CD4-positive, CD25-positive, alpha-beta regulatory T cell (primary cell): ENCODE measurements around the gene FOXF2. TPM values are rescaled to one million over a fixed set of nuclear protein-coding genes. Genes with fewer than 3 reads are reported as not detected.

Experiments
- ATAC-seq, 2 donors: fragments of 150-1000 bp; cut with Tn5 transposase; one replicate each; pipeline ENCODE4 v1.10.0; 2021; ENCODE audit warnings: low read depth in 2 of 2, moderate number of reproducible peaks in 2 of 2, moderate library complexity in 1 of 2
- DNase-seq, 3 donors: peaks; one replicate each; pipeline versions ENCODE4 v3.0.0 to v3.0.0-alpha.2; 2012 to 2022; ENCODE audit warnings: mixed read lengths in 1 of 3
- H3K27ac ChIP-seq: one replicate; pipeline ENCODE4 v1.7.0; 2013; ENCODE audit warnings: mild to moderate bottlenecking, low read length; ENCODE audit not compliant: insufficient read depth, poor library complexity, severe bottlenecking
- H3K27me3 ChIP-seq: one replicate; pipeline ENCODE4 v1.7.0; 2013; ENCODE audit warnings: low read length; ENCODE audit not compliant: control insufficient read depth, insufficient read depth
- H3K36me3 ChIP-seq: one replicate; pipeline ENCODE4 v1.7.0; 2013; ENCODE audit warnings: mild to moderate bottlenecking, low read length, moderate library complexity; ENCODE audit not compliant: control insufficient read depth, insufficient read depth
- H3K4me1 ChIP-seq: 2 replicates; pipeline ENCODE4 v1.7.0; 2013; ENCODE audit warnings: mild to moderate bottlenecking, low read length; ENCODE audit not compliant: insufficient read depth, control insufficient read depth, poor library complexity, severe bottlenecking
- H3K4me3 ChIP-seq: one replicate; pipeline ENCODE4 v1.7.0; 2013; ENCODE audit warnings: low read depth, mild to moderate bottlenecking, low read length, moderate library complexity
- H3K9me3 ChIP-seq, 2 experiments: 1 replicate in 1 of 2; 2 replicates in 1 of 2; pipeline ENCODE4 v1.7.0; 2013; ENCODE audit warnings: low read length in 2 of 2, mild to moderate bottlenecking in 1 of 2, moderate library complexity in 1 of 2; ENCODE audit not compliant: control insufficient read depth in 2 of 2
- H3K27ac Mint-ChIP-seq, 3 donors: one replicate each; pipeline ENCODE4 v1.8.0; 2020 to 2022; ENCODE audit warnings: mild to moderate bottlenecking in 3 of 3, mixed read lengths in 3 of 3, moderate library complexity in 2 of 3
- H3K27me3 Mint-ChIP-seq: one replicate; pipeline ENCODE4 v1.8.0; 2022; ENCODE audit warnings: mild to moderate bottlenecking, mixed read lengths
- H3K36me3 Mint-ChIP-seq: one replicate; pipeline ENCODE4 v1.8.0; 2020; ENCODE audit warnings: mixed read lengths
- H3K4me1 Mint-ChIP-seq, 4 donors: one replicate each; pipeline ENCODE4 v1.8.0; 2020 to 2022; ENCODE audit warnings: mixed read lengths in 4 of 4, mild to moderate bottlenecking in 1 of 4
- H3K4me3 Mint-ChIP-seq, 4 donors: one replicate each; pipeline ENCODE4 v1.8.0; 2020 to 2022; ENCODE audit warnings: mild to moderate bottlenecking in 4 of 4, mixed read lengths in 4 of 4, moderate library complexity in 3 of 4
- H3K9me3 Mint-ChIP-seq, 7 donors: one replicate each; pipeline ENCODE4 v1.8.0; 2020 to 2022; ENCODE audit warnings: mixed read lengths in 7 of 7, mild to moderate bottlenecking in 3 of 7, moderate library complexity in 2 of 7
- polyA plus RNA-seq, 4 donors: library from polyadenylated mRNA; unstranded; fragments of 300-500 nt; fragmentation: Illumina TruSeq; gene quantifications; one replicate each; pipeline ENCODE4 v1.2.3, GENCODE V29; 2021
- total RNA-seq: library from RNA; stranded (reverse); gene quantifications from one replicate; pipeline ENCODE4 v1.2.3, GENCODE V29; 2022

Gene FOXF2
- total and polyA plus RNA-seq, 5 donors from 2014 or later, result not detected

DNA sequence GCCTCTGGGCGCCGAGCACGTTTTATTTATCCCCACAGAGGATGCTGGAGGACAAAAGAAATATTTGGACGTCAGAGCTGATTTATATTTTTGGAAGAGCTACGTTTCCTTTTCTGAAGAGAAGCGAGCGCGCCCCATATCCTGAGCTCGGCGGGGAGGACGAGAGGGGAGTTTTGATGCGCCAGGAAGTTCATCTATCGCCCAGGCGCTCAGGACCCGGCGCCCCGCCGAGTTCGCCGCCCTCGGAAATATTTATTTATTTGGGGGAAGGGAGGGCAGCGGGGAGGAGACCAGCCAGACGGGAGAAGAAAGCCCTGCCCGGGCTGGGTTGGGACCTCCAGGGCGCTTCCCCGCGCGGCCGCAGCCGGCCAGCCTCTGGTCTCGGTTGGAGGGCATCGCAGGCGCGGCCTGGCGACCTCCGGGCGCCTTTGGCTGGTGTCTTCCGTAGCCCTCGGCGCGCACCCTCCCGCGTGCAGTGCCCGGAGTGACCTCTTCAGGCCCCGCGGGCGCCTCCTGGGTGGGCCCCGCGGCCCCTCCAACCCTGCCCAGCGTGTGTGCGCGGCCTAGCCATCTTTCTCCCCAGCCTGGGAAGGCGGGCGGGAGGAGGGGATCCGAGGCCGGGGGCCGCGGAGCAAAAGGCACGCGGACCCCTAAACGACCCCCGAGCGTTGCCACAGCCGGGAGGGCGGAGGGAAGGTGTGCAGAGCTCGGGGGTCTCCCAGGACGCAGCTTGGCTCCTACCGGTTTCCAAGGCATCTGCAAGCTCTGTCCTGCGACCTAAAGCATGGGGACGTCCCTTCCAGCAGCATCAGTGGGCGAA is 5.4 kb upstream of the FOXF2 start:
- no peaks in the 10 kb centered on the region for H3K36me3 Mint-ChIP-seq
- H3K4me3 ChIP-seq, result no peak overlapping the region
- H3K9me3 Mint-ChIP-seq, result peaks cover 0 to 5% (median 0%) of the 10 kb centered on the region in 7 donors
- no peak overlapping the region for H3K27ac ChIP-seq
- peaks cover 41% of the 10 kb centered on the region for H3K27me3 ChIP-seq
- H3K27ac Mint-ChIP-seq, result no peak overlapping the region
- DNase-seq (no peak), ATAC-seq (no peak)
- H3K4me3 Mint-ChIP-seq, result no peak overlapping the region
- H3K36me3 ChIP-seq, result no peaks in the 10 kb centered on the region
- no peaks in the 10 kb centered on the region for H3K9me3 ChIP-seq
- peaks cover 79% of the 10 kb centered on the region for H3K27me3 Mint-ChIP-seq
- H3K4me1 ChIP-seq, result peaks cover 33% of the 10 kb centered on the region
- peaks cover 5 to 54% (median 23%) of the 10 kb centered on the region in 4 donors for H3K4me1 Mint-ChIP-seq

DNA sequence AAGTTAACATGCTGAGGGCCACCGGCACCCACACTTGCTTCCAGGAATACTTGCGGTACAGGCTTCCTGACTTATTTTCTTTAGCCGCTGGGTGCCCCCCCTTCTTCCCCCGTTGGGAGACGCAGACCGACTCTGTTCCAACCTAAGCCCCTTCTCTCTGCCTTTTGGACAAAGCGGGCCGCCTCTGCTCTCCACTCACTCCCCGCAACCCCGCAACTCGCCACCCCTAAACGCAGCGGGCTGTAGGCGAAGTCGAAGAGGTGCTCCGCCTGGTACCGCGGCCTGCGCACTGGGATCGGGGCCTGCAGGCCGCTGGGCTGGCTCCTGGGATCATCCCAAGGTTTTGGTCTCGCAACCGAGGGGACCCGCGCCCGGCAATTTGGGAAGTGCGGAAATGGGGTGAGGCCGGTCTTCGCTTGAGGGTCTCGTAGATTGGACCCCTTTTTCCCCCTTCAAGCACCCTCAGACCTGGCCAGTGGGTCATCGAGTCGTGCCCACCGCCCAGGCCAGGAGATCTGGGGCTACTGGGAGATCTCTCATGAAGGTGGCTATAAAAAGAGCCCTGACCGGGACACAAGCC is 4.7 kb upstream of the FOXF2 start:
- Histone ChIP-seq H3K27ac (no peak overlapping the region), H3K4me3 (no peak overlapping the region), H3K4me1 (peaks cover 29% of the 10 kb centered on the region), H3K36me3 (no peaks in the 10 kb centered on the region), H3K9me3 (no peaks in the 10 kb centered on the region), H3K27me3 (peaks cover 38% of the 10 kb centered on the region)
- Mint-ChIP-seq H3K36me3 (no peaks in the 10 kb centered on the region), H3K27me3 (peaks cover 76% of the 10 kb centered on the region), H3K9me3 (peaks cover 0 to 5% (median 0%) of the 10 kb centered on the region in 7 donors), H3K27ac (no peak overlapping the region), H3K4me3 (peak overlapping the region in 1 of 4 donors; percentile 51), H3K4me1 (peaks cover 5 to 49% (median 24%) of the 10 kb centered on the region in 4 donors)
- ATAC-seq (no peak), DNase-seq (no peak)

DNA sequence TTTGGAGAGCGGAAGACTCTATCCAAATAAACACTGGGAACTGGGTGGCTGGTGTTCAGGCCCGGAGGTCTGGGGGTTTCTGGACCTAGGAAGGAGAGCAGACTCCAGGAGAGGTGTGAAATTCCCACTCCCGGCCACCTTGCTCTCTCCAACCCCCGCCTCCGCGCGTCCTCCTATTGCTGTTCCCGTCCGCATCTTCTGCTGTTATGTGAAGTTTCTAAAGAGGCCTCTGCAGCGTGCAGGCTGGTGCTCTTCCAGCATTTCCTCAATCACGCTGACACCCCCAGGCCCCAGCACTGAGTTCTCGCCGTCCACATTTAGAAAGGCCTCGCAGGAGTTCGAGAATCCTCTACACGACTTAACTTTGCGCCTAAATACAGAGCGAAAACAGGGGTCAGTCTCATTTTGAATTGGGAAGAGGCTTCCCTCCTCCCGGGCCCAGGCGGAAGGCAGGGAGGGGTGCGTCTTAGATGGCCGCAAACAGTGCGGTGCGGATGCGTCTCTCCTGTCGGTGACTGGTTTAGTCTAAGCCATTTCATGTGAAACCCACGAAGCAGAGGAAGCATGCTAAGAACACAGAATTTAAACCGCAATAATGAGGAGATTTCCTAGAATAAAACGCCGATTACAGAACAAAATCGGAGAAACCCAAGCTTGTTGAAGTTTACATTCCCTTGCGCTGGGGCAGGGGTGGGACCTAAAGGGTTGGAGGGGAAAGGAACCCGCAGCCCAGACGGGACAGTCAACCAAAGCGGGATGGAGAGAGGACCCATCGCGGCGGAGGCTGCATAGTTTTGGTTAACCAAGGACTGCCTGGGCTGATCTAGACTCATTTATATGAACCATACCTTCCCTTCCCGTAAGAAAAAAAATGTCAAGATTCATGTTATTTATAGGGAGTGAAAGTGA is 4.0 kb upstream of the FOXF2 start:
- no peak for DNase-seq
- peak overlapping the region in 1 of 3 donors; percentile 77 for H3K27ac Mint-ChIP-seq
- no peak overlapping the region for H3K27ac ChIP-seq
- no peak for ATAC-seq
- H3K4me3 ChIP-seq, result no peak overlapping the region
- H3K27me3 Mint-ChIP-seq, result peaks cover 74% of the 10 kb centered on the region
- no peaks in the 10 kb centered on the region for H3K9me3 ChIP-seq
- peak overlapping the region in 3 of 4 donors; percentile 12 to 70 (median 51) for H3K4me3 Mint-ChIP-seq
- H3K36me3 Mint-ChIP-seq, result no peaks in the 10 kb centered on the region
- H3K36me3 ChIP-seq, result no peaks in the 10 kb centered on the region
- H3K27me3 ChIP-seq, result peaks cover 31% of the 10 kb centered on the region
- peaks cover 5 to 44% (median 20%) of the 10 kb centered on the region in 4 donors for H3K4me1 Mint-ChIP-seq
- H3K9me3 Mint-ChIP-seq, result peaks cover 0 to 5% (median 0%) of the 10 kb centered on the region in 7 donors
- peaks cover 28% of the 10 kb centered on the region for H3K4me1 ChIP-seq

DNA sequence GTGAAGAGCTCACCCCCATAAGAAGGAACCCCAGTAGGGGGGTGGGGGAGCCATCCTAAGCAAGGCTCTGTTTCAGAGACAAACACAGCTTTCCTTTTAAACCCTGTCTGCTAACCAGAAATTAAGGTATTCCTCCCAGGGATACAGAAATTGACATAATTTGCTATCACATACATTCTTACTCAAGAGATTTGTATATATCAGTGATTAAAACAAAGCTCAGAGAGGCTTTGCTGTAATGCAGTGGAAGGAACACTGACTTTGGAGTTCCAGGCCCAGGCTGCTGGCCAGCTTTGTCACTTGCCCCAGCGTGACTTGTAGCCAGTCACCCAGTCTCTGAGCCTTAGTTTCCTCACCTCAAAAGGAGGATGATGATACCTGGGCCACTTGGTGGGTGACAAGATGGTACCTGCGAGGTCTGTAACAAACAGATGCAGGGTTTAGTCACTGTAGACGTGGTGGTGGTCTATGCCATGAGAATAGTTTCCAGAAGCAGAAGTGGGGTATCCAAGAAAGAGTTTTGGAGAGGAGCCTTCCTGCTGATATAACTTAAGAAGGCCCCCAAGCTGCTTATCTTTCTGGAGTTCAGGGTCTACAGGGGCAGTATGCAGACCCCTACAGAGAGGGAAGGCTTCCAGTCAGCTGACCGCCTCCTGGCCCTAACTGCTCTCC is 3.2 kb upstream of the FOXF2 start:
- Histone ChIP-seq H3K9me3 (no peaks in the 10 kb centered on the region), H3K36me3 (no peaks in the 10 kb centered on the region), H3K4me1 (peaks cover 32% of the 10 kb centered on the region), H3K4me3 (no peak overlapping the region), H3K27ac (no peak overlapping the region), H3K27me3 (peaks cover 25% of the 10 kb centered on the region)
- no peak for DNase-seq
- H3K27ac Mint-ChIP-seq, result no peak overlapping the region
- H3K4me3 Mint-ChIP-seq, result peak overlapping the region in 1 of 4 donors; percentile 81
- H3K27me3 Mint-ChIP-seq, result peaks cover 66% of the 10 kb centered on the region
- peaks cover 0 to 5% (median 0%) of the 10 kb centered on the region in 7 donors for H3K9me3 Mint-ChIP-seq
- H3K36me3 Mint-ChIP-seq, result no peaks in the 10 kb centered on the region
- ATAC-seq, result no peak
- peaks cover 5 to 39% (median 12%) of the 10 kb centered on the region in 4 donors for H3K4me1 Mint-ChIP-seq

DNA sequence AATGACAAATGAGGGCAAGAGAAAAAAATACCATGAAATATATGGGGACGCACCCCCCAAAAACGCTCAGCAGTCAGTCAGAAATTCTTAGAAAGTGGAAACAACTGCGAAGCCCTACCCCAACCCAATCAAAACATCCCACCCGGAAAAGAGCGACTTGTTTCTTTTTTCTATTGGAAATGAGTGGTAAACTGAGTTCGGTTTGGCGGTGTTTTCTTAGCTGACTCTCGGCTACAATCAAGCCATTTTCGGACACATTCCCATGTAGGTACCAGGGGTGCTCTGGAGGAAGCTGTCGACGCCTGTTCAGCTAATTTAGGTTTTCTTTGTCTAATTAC is 1.9 kb upstream of the FOXF2 start:
- DNase-seq, result no peak
- Histone ChIP-seq H3K9me3 (no peaks in the 10 kb centered on the region), H3K27me3 (peaks cover 25% of the 10 kb centered on the region), H3K27ac (no peak overlapping the region), H3K4me1 (peaks cover 21% of the 10 kb centered on the region), H3K4me3 (no peak overlapping the region), H3K36me3 (no peaks in the 10 kb centered on the region)
- H3K9me3 Mint-ChIP-seq, result peaks cover 0 to 6% (median 0%) of the 10 kb centered on the region in 7 donors
- peaks cover 72% of the 10 kb centered on the region for H3K27me3 Mint-ChIP-seq
- ATAC-seq, result no peak
- peak overlapping the region in 1 of 4 donors; percentile 10 for H3K4me3 Mint-ChIP-seq
- no peak overlapping the region for H3K27ac Mint-ChIP-seq
- H3K36me3 Mint-ChIP-seq, result no peaks in the 10 kb centered on the region
- H3K4me1 Mint-ChIP-seq, result peaks cover 5 to 44% (median 13%) of the 10 kb centered on the region in 4 donors

DNA sequence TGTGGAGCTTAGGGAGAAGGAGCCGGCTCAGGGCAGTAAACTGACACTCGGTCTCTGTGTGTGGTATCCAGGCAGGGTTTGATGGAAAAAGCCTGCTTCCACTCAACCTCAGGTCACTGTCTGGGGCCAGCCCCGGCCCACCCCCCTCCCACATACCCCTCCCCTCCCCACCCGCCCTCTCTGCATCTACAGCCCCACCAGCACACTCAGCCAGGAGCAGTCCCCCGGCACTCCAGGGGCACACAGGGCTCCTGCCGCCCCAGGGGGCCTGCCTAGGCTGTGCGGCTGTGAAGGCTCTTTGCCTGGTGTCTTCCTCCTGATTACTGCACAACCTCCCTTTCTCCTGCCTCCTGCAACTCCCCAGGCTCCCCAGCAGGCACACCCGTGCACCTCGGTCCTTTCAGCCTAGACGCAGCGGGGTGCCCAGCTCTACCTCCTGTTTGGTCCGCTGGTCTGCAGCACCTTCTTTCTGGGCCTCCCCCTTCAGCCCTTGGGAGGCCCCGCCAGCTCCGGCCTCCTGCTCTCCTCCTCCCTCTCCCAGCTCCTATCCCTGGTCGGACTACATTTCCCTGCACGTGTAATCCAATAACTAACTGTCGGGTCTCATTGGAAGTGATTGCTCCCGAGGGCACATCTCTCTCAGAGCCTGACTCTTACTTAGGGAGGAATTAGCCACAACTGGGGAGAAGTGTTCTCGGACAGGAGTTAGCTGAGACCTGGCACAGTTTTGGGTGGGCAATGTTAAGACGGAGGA is 1.3 kb upstream of the FOXF2 start:
- H3K4me1 ChIP-seq, result peaks cover 22% of the 10 kb centered on the region
- ATAC-seq (no peak), DNase-seq (no peak)
- Mint-ChIP-seq H3K27me3 (peaks cover 69% of the 10 kb centered on the region), H3K9me3 (peaks cover 0 to 6% (median 0%) of the 10 kb centered on the region in 7 donors), H3K27ac (no peak overlapping the region), H3K4me1 (peaks cover 5 to 44% (median 13%) of the 10 kb centered on the region in 4 donors), H3K36me3 (no peaks in the 10 kb centered on the region), H3K4me3 (peak overlapping the region in 3 of 4 donors; percentile 3 to 81 (median 33))
- peaks cover 25% of the 10 kb centered on the region for H3K27me3 ChIP-seq
- no peak overlapping the region for H3K4me3 ChIP-seq
- H3K36me3 ChIP-seq, result no peaks in the 10 kb centered on the region
- no peak overlapping the region for H3K27ac ChIP-seq
- no peaks in the 10 kb centered on the region for H3K9me3 ChIP-seq
